Measurements from ENCODE around the gene FRY.
"Not testable (repeated sequence)": the region's sequence is repeated elsewhere in the genome, so short reads cannot be mapped to it uniquely, and the experiment has no call there.

Gene FRY

GRCh38 chr13:32045982-32046785, 14.6 kb downstream of the FRY start:
- TF ChIP-seq CTCF (IDR thresholded peaks at IDR 0.05; ENCODE audit: low read depth, low read length): no peak
- peak; percentile 55 to 77 for DNase-seq (ENCODE audit: low read depth in 2 of 2)
- no peak overlapping the region for H3K4me3 ChIP-seq (replicated peaks in 1 of 2; ENCODE audit: low read depth in 2 of 2, low read length in 2 of 2)

GRCh38 chr13:32047088-32047487, 15.5 kb downstream of the FRY start:
- H3K4me3 ChIP-seq (replicated peaks in 1 of 2; ENCODE audit: low read depth in 2 of 2, low read length in 2 of 2): no peak overlapping the region
- no peak for DNase-seq (ENCODE audit: low read depth in 2 of 2)
- TF ChIP-seq CTCF (IDR thresholded peaks at IDR 0.05; ENCODE audit: low read depth, low read length): no peak

- no peak overlapping the region for H3K4me3 ChIP-seq (replicated peaks in 1 of 2; ENCODE audit: low read depth in 2 of 2, low read length in 2 of 2)
- no peak for TF ChIP-seq CTCF (IDR thresholded peaks at IDR 0.05; ENCODE audit: low read depth, low read length)
- no peak for DNase-seq (ENCODE audit: low read depth in 2 of 2)
Measured at GRCh38 chr13:32047793-32048192, 16.2 kb downstream of the FRY start.

- no peak overlapping the region for H3K4me3 ChIP-seq (replicated peaks in 1 of 2; ENCODE audit: low read depth in 2 of 2, low read length in 2 of 2)
- DNase-seq (ENCODE audit: low read depth in 2 of 2): peak in 1 of 2 donors; percentile 22
- no peak for TF ChIP-seq CTCF (IDR thresholded peaks at IDR 0.05; ENCODE audit: low read depth, low read length)
Measured at GRCh38 chr13:32048816-32049215, 17.2 kb downstream of the FRY start.

- DNase-seq (ENCODE audit: low read depth in 2 of 2): no peak
- H3K4me3 ChIP-seq (replicated peaks in 1 of 2; ENCODE audit: low read depth in 2 of 2, low read length in 2 of 2): no peak overlapping the region
- TF ChIP-seq CTCF (IDR thresholded peaks at IDR 0.05; ENCODE audit: low read depth, low read length): no peak
Measured at GRCh38 chr13:32051156-32051555, 19.6 kb downstream of the FRY start.

GRCh38 chr13:32056316-32056715, 24.7 kb downstream of the FRY start:
- DNase-seq (ENCODE audit: low read depth in 2 of 2): no peak
- TF ChIP-seq CTCF (IDR thresholded peaks at IDR 0.05; ENCODE audit: low read depth, low read length): no peak
- H3K4me3 ChIP-seq (replicated peaks in 1 of 2; ENCODE audit: low read depth in 2 of 2, low read length in 2 of 2): no peak overlapping the region

- not testable (repeated sequence) for DNase-seq (ENCODE audit: low read depth in 2 of 2); H3K4me3 ChIP-seq (replicated peaks in 1 of 2; ENCODE audit: low read depth in 2 of 2, low read length in 2 of 2)
Measured at GRCh38 chr13:32057325-32057724, 25.8 kb downstream of the FRY start.

Measured in cardiac fibroblast (primary cell).